Trophoblast cell (in vitro differentiated cells and primary cell): ENCODE results near the gene PTPRN.

Experiments used
- DNase-seq, 2 donors: peaks; one replicate each; pipeline ENCODE4 v3.0.0-alpha.2; 2016
- H2AFZ ChIP-seq: 2 replicates; pipeline ENCODE4 v1.6.1; 2013; ENCODE audit warnings: low read length, moderate library complexity, mild to moderate bottlenecking; ENCODE audit not compliant: insufficient read depth, poor library complexity
- H2AK5ac ChIP-seq: 2 replicates; pipeline ENCODE4 v1.6.1; 2013; ENCODE audit warnings: mild to moderate bottlenecking, low read length
- H2BK120ac ChIP-seq: 2 replicates; pipeline ENCODE4 v1.6.1; 2013; ENCODE audit warnings: low read length, mild to moderate bottlenecking, moderate library complexity; ENCODE audit not compliant: insufficient read depth, poor library complexity
- H2BK12ac ChIP-seq: 2 replicates; pipeline ENCODE4 v1.6.1; 2013; ENCODE audit warnings: mild to moderate bottlenecking, low read length, moderate library complexity
- H2BK5ac ChIP-seq: 2 replicates; pipeline ENCODE4 v1.6.1; 2013; ENCODE audit warnings: low read length, low read depth, moderate library complexity, mild to moderate bottlenecking; ENCODE audit not compliant: poor library complexity
- H3K14ac ChIP-seq: 2 replicates; pipeline ENCODE4 v1.6.1; 2013; ENCODE audit warnings: mild to moderate bottlenecking, low read length
- H3K18ac ChIP-seq: 2 replicates; pipeline ENCODE4 v1.6.1; 2013; ENCODE audit warnings: mild to moderate bottlenecking, low read length
- H3K23ac ChIP-seq: 2 replicates; pipeline ENCODE4 v1.6.1; 2013; ENCODE audit warnings: low read length
- H3K27ac ChIP-seq: 2 replicates; pipeline ENCODE4 v1.5.1; 2013; ENCODE audit warnings: low read depth, mild to moderate bottlenecking, inconsistent platforms, low read length, moderate library complexity
- H3K27me3 ChIP-seq: 2 replicates; pipeline ENCODE4 v1.6.1; 2013; ENCODE audit warnings: inconsistent platforms, mild to moderate bottlenecking, low read length, moderate library complexity; ENCODE audit not compliant: insufficient read depth
- H3K36me3 ChIP-seq, 2 experiments: 1 replicate in 1 of 2; 2 replicates in 1 of 2; pipeline ENCODE4 v1.6.1; 2013; ENCODE audit warnings: low read length in 2 of 2, mild to moderate bottlenecking in 2 of 2, moderate library complexity in 1 of 2; ENCODE audit not compliant: insufficient read depth in 2 of 2, control insufficient read depth in 1 of 2
- H3K4ac ChIP-seq: 2 replicates; pipeline ENCODE4 v1.6.1; 2013; ENCODE audit warnings: low read depth, mild to moderate bottlenecking, low read length, moderate library complexity
- H3K4me1 ChIP-seq, 2 experiments: 1 replicate in 1 of 2; 2 replicates in 1 of 2; pipeline ENCODE4 v1.6.1; 2013; ENCODE audit warnings: low read length in 2 of 2, mild to moderate bottlenecking in 2 of 2, moderate library complexity in 1 of 2; ENCODE audit not compliant: insufficient read depth in 2 of 2, control insufficient read depth in 1 of 2
- H3K4me2 ChIP-seq: 2 replicates; pipeline ENCODE4 v1.6.1; 2013; ENCODE audit warnings: inconsistent platforms, mild to moderate bottlenecking, low read length, moderate library complexity
- H3K4me3 ChIP-seq: 2 replicates; pipeline ENCODE4 v1.5.1; 2013; ENCODE audit warnings: mild to moderate bottlenecking, low read depth, low read length, inconsistent platforms
- H3K79me1 ChIP-seq: one replicate; pipeline ENCODE4 v1.6.1; 2013; ENCODE audit warnings: low read length
- H3K79me2 ChIP-seq: 2 replicates; pipeline ENCODE4 v1.6.1; 2013; ENCODE audit warnings: low read length, mild to moderate bottlenecking; ENCODE audit not compliant: control insufficient read depth, insufficient read depth, poor library complexity
- H3K9ac ChIP-seq: 2 replicates; pipeline ENCODE4 v1.6.1; 2013; ENCODE audit warnings: mild to moderate bottlenecking, low read length
- H3K9me3 ChIP-seq: 2 replicates; pipeline ENCODE4 v1.6.1; 2013; ENCODE audit warnings: low read depth, mild to moderate bottlenecking, control low read depth, inconsistent platforms, low read length; ENCODE audit not compliant: insufficient read depth
- H4K12ac ChIP-seq: 2 replicates; pipeline ENCODE4 v1.6.1; 2013; ENCODE audit warnings: low read depth, mild to moderate bottlenecking, low read length, moderate library complexity
- H4K8ac ChIP-seq: 2 replicates; pipeline ENCODE4 v1.6.1; 2013; ENCODE audit warnings: low read depth, mild to moderate bottlenecking, low read length, moderate library complexity
- H4K91ac ChIP-seq: one replicate; pipeline ENCODE4 v1.6.1; 2013; ENCODE audit warnings: low read depth, mild to moderate bottlenecking, low read length, moderate library complexity
- WGBS: extraction: QIAGEN DNeasy Blood & Tissue Kit; methylation state at CpG from one replicate; pipeline ENCODE4 v1.1.7; 2013; ENCODE audit warnings: missing lambda C conversion rate; ENCODE audit not compliant: insufficient read length, insufficient coverage; ENCODE audit errors: extremely low coverage; 5-methylcytosine and 5-hydroxymethylcytosine counted together

The PTPRN gene

DNA sequence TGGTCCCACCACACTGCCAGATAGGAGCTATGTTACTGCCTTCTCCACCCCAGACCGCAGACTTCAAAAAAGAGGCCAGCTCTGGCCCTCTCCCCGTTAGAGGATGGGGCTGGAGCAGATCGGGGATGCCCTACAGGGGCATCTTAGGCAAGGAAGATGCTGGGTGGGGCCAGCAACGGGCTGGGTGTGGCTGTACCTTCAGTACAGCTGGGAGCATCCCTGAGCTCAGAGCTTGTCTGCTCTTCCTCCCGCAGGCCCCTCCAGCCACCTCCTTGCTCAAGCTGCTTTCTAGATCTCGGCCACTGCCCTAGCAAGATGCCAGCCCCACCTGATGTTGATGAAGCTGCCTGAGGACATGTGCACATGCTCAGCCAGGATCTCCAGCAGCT, 9.8 kb downstream of the PTPRN start:
- Histone ChIP-seq H4K8ac (no peak overlapping the region), H2AK5ac (no peak overlapping the region), H3K79me1 (peaks cover 3% of the 10 kb centered on the region), H3K27me3 (no peaks in the 10 kb centered on the region), H3K27ac (no peak overlapping the region), H2BK5ac (no peak overlapping the region), H3K14ac (no peak overlapping the region), H3K4me3 (peak overlapping the region; percentile 4), H3K23ac (no peak overlapping the region), H4K12ac (no peak overlapping the region), H3K4ac (no peak overlapping the region), H2BK12ac (no peak overlapping the region), H2AFZ (no peak overlapping the region), H3K9ac (no peak overlapping the region), H3K4me2 (no peak overlapping the region), H3K4me1 (peaks cover 4% of the 10 kb centered on the region in 2 experiments), H3K18ac (no peak overlapping the region), H3K79me2 (no peaks in the 10 kb centered on the region), H3K36me3 (no peaks in the 10 kb centered on the region), H2BK120ac (no peak overlapping the region), H4K91ac (no peak overlapping the region), H3K9me3 (no peaks in the 10 kb centered on the region)
- WGBS: no CpG with 5 or more reads among the region's 6 CpGs
- DNase-seq: no peak

DNA sequence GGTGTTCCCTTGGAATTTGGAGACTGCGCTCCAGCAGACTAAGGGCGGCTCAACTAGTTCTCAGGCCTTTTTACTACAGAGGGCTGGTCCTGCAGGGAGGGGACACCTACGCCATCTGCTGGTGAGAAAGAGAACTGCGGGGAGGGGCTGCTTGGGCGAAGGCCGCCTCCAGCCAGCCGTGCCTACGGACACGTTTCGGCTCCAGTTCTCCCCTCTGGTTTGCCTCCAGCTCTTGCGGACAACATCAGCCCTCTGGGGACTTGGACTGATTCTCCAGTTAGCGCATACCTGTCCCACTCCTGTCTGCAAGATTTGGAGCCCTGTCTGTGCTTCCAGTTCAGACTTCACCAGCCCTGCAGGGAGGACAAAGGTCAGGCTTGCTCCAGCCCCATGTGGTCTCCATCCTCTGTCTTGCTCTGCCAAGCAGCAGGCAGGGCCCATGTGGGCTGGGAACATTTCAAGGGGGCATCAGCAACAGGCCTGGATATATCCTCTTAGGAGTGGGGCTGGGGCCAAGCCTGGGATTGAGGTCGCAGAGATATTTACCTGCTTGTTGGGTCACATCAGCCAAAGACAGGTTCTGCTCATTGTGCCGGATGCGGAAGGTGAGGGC, 10.3 kb downstream of the PTPRN start:
- no peak overlapping the region for H4K91ac ChIP-seq
- H4K12ac ChIP-seq: no peak overlapping the region
- no peak overlapping the region for H2BK12ac ChIP-seq
- H3K4ac ChIP-seq: no peak overlapping the region
- H3K9me3 ChIP-seq: no peaks in the 10 kb centered on the region
- H3K9ac ChIP-seq: no peak overlapping the region
- H2AFZ ChIP-seq: no peak overlapping the region
- no peak overlapping the region for H3K4me2 ChIP-seq
- no peaks in the 10 kb centered on the region for H3K79me2 ChIP-seq
- no CpG with 5 or more reads among the region's 15 CpGs for WGBS
- H2BK120ac ChIP-seq: no peak overlapping the region
- H3K18ac ChIP-seq: no peak overlapping the region
- H3K36me3 ChIP-seq: no peaks in the 10 kb centered on the region
- no peak overlapping the region for H2AK5ac ChIP-seq
- no peak overlapping the region for H3K27ac ChIP-seq
- H3K23ac ChIP-seq: no peak overlapping the region
- H4K8ac ChIP-seq: no peak overlapping the region
- H3K4me3 ChIP-seq: no peak overlapping the region
- H2BK5ac ChIP-seq: no peak overlapping the region
- peaks cover 4% of the 10 kb centered on the region in 2 experiments for H3K4me1 ChIP-seq
- H3K79me1 ChIP-seq: peaks cover 4% of the 10 kb centered on the region
- DNase-seq: peak; percentile 79 to 93
- no peak overlapping the region for H3K14ac ChIP-seq
- H3K27me3 ChIP-seq: no peaks in the 10 kb centered on the region

DNA sequence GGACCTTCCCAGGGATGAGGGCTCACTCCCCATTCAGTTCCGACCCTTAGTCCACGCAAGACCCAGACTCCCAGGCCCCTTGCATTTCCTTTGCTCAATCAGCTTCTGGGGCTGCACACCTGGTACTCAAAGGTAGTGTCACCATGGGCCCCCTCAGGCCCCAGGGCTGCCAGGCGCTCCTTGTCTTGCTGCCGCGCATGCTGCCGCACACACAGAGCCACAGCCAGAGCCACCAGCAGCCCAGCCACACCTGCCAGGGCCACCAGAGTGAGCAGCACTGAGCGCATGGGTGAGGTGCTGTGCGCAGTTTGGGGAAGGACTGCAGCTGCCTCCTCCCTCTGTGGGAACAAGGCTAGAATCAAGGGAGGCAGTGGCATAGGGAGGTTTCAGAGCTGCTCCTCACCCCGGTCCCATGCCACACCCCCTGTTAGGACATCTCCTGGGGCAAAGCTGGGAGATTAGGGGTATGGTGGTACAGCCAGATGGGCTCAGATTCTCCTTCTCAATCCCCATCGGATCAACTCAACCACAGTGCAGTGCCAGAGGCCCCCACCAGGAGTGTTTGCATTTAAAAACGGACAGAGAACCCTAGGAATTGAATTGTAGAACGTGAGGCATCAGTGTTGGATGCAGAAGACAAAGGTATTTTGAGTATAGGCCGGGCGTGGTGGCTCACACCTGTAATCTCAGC, 11.3 kb downstream of the PTPRN start:
- no peaks in the 10 kb centered on the region for H3K9me3 ChIP-seq
- no peak overlapping the region for H2AK5ac ChIP-seq
- peaks cover 4% of the 10 kb centered on the region for H3K79me1 ChIP-seq
- H3K18ac ChIP-seq: no peak overlapping the region
- no peak overlapping the region for H2AFZ ChIP-seq
- no peaks in the 10 kb centered on the region for H3K36me3 ChIP-seq
- no peak overlapping the region for H3K4me3 ChIP-seq
- no peak overlapping the region for H2BK12ac ChIP-seq
- H3K4me1 ChIP-seq: peaks cover 4% of the 10 kb centered on the region in 2 experiments
- no peaks in the 10 kb centered on the region for H3K79me2 ChIP-seq
- no CpG with 5 or more reads among the region's 14 CpGs for WGBS
- no peak overlapping the region for H2BK120ac ChIP-seq
- H3K27ac ChIP-seq: no peak overlapping the region
- H2BK5ac ChIP-seq: no peak overlapping the region
- H4K91ac ChIP-seq: no peak overlapping the region
- no peak overlapping the region for H3K4me2 ChIP-seq
- H3K9ac ChIP-seq: no peak overlapping the region
- no peak overlapping the region for H4K12ac ChIP-seq
- no peak overlapping the region for H4K8ac ChIP-seq
- no peak overlapping the region for H3K23ac ChIP-seq
- no peak overlapping the region for H3K4ac ChIP-seq
- DNase-seq: no peak
- H3K27me3 ChIP-seq: no peaks in the 10 kb centered on the region
- H3K14ac ChIP-seq: no peak overlapping the region

DNA sequence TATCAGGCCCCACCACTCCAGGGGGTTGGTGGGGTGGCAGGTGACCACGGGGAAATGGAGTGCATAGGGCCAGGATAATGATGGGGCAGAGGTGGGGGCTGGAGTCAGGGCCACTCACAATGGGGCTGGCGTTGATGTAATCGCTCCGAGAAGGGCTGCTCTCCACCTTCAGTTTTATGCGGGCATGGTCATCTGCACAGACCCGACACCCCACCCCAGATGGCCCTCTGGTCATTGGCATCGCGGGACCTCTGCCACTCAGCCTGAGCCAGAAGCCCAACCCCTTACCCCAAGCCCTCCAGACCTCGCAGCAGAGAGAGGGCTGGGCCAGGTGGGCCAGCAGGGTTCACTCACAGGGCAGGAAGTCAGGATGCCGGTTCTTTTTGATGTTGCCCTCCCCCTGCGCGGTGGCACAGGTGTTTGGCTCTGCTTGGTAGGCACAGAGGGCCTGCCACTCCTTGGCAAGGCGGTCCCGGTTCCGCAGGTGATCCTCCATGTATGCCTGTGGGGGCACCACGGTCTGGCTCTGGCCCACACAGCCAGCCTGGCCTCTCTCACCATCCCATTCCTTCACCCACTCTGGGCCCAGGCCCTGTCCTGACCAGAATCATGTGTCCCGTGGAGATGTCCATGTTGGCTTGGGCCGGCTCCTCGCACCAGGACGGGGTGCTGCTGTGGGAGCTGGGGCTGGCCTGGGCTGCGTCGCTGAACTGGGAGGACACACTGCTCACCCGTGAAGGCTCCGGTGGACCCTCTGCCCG, 12.4 kb downstream of the PTPRN start:
- H3K4me2 ChIP-seq: no peak overlapping the region

More for the DNA sequence above, 12.4 kb downstream of the PTPRN start:
- H3K36me3 ChIP-seq: no peaks in the 10 kb centered on the region
- H4K91ac ChIP-seq: no peak overlapping the region
- H3K4me3 ChIP-seq: no peak overlapping the region
- H3K27ac ChIP-seq: no peak overlapping the region
- WGBS: no CpG with 5 or more reads among the region's 25 CpGs
- H4K8ac ChIP-seq: no peak overlapping the region
- no peak overlapping the region for H2BK5ac ChIP-seq
- DNase-seq: no peak
- no peak overlapping the region for H2AFZ ChIP-seq
- H3K27me3 ChIP-seq: no peaks in the 10 kb centered on the region
- no peak overlapping the region for H2BK120ac ChIP-seq
- H2AK5ac ChIP-seq: no peak overlapping the region
- no peak overlapping the region for H2BK12ac ChIP-seq
- H3K18ac ChIP-seq: no peak overlapping the region
- no peak overlapping the region for H4K12ac ChIP-seq
- peaks cover 4% of the 10 kb centered on the region for H3K79me1 ChIP-seq
- no peaks in the 10 kb centered on the region for H3K79me2 ChIP-seq
- no peaks in the 10 kb centered on the region for H3K9me3 ChIP-seq
- H3K23ac ChIP-seq: no peak overlapping the region
- no peak overlapping the region for H3K4ac ChIP-seq
- no peak overlapping the region for H3K9ac ChIP-seq
- H3K14ac ChIP-seq: no peak overlapping the region
- peaks cover 4% of the 10 kb centered on the region in 2 experiments for H3K4me1 ChIP-seq
